ENCODE results near the gene CCDC13. TPM values are rescaled to one million over a fixed set of nuclear protein-coding genes. Genes with fewer than 3 reads are reported as not detected.

The CCDC13 gene
- total and polyA plus RNA-seq, 2 donors (not counting 3 experiments of a cell fraction or from before 2014, with no cell fraction given): 0.36 to 0.82 TPM

DNA sequence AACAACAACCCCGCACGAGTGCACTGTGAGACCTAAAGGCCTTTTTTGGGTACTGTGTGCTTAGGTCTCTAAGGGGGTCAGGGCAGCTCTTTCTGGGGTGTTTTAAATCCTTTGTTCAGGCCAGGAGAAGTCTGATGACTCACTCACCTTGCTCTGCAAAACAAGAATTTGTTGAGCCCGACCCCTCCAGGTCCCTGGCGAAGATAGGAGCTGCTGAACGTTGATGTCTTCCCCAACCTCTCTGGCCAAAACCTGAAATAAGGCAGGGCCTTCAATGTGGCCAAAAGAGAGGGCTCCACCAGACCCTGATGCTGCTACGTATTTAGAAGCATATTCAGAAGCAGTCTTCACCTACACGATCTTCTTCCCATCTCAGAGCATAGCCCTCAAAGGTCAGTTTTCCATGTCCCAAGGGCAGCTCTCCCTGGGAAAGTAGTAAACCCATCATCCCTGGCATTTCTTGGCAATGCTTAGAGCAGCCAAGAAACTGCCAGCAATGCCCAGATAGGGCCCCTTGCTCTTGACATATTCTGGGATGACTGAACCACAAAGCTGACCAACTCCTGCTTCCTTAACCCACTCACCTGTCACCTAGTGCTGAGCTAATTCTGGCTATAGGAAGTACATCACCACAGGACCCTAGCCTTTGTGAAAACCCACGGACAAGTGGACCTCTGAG lies 27.1 kb downstream of the CCDC13 start:
- dilution Hi-C loops (cut with MboI; ENCODE audit: extremely low pct_ligation_motif_present, low sequenced_read_pairs): no loop called here
- Histone ChIP-seq H3K27me3 (ENCODE audit: control insufficient read depth in 2 of 2, insufficient read depth in 2 of 2, low read length in 2 of 2) (no peaks in the 10 kb centered on the region), H3K9me3 (replicated peaks; ENCODE audit: control insufficient read depth, insufficient read depth, low read length) (no peaks in the 10 kb centered on the region), H4K20me1 (replicated peaks; ENCODE audit: control insufficient read depth, extremely low read depth, insufficient read depth, low read length) (no peaks in the 10 kb centered on the region), H3K4me2 (ENCODE audit: insufficient read depth, low read length) (no peak overlapping the region), H3K4me1 (ENCODE audit: control insufficient read depth, extremely low read depth, insufficient read depth, low read length) (no peaks in the 10 kb centered on the region), H3K79me2 (ENCODE audit: control insufficient read depth, insufficient read depth, low read length) (no peaks in the 10 kb centered on the region), H3K9ac (replicated peaks; ENCODE audit: extremely low read depth, insufficient read depth, low read length) (no peak overlapping the region), H2AFZ (ENCODE audit: low read depth, low read length) (no peak overlapping the region), H3K9me1 (replicated peaks; ENCODE audit: control insufficient read depth, extremely low read depth, insufficient read depth, low read length) (no peaks in the 10 kb centered on the region), H3K27ac (ENCODE audit: insufficient read depth, low read depth, low read length) (no peak overlapping the region), H3K36me3 (ENCODE audit: control insufficient read depth in 2 of 2, extremely low read depth in 1 of 2, insufficient read depth in 2 of 2, low read length in 2 of 2) (no peaks in the 10 kb centered on the region), H3K4me3 (replicated peaks in 1 of 3; ENCODE audit: insufficient read depth in 1 of 3, low read depth in 1 of 3, low read length in 3 of 3) (no peak overlapping the region)
- ChIA-PET CTCF (interaction anchor here (1.1 to 6.9 kb wide), 8 partner anchors 10 to 516 kb away, joined by 4 to 61 read pairs (median 6); no protein-coding TSS in a partner anchor), POLR2A (no interaction called here)
- BruUV-seq (replicated peaks): no TSS peak
- TF ChIP-seq MYC (IDR thresholded peaks at IDR 0.05; ENCODE audit: low read depth, low read length) (no peak), EZH2 (IDR thresholded peaks at IDR 0.05; ENCODE audit: borderline replicate concordance, low read depth, low read length, severe bottlenecking) (no peak), POLR2A (IDR thresholded peaks at IDR 0.05; ENCODE audit: low read depth, low read length) (no peak), GATA2 (IDR thresholded peaks at IDR 0.05; ENCODE audit: insufficient read depth, insufficient read length, low read depth, low read length) (no peak), CTCF (IDR thresholded peaks at IDR 0.05; ENCODE audit: extremely low read depth in 1 of 2, insufficient read depth in 1 of 2, low read depth in 1 of 2, low read length in 2 of 2) (no peak)
- intact Hi-C loops (cut with micrococcal nuclease): no loop called here
- FAIRE-seq (no peak), DNase-seq (ENCODE audit: low read depth, low spot score) (no peak)

DNA sequence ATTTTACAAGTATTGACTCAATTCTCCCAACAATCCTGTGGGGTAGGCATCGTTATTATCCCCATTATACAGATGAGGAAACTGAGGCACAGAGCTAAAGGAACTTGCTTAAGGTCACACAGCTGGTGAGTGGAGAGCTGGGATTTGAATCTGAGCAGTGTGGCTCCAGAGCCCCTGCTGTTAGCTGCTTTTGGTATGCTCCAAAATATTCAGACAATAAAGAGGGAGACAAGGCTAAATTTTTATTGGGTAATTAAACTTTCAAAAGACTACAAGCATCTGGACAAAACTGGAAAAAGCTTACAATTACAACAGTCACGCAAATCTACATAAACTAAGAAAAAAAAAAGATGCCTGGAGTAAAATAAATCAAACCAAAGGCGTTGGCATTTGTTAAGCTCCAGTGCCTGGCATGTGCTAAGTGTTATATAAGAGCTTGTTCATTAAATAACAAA lies 27.7 kb downstream of the CCDC13 start:
- H4K20me1 ChIP-seq (replicated peaks; ENCODE audit: control insufficient read depth, extremely low read depth, insufficient read depth, low read length): no peaks in the 10 kb centered on the region
- no peaks in the 10 kb centered on the region for H3K27me3 ChIP-seq (ENCODE audit: control insufficient read depth in 2 of 2, insufficient read depth in 2 of 2, low read length in 2 of 2)
- no peak overlapping the region for H3K4me2 ChIP-seq (ENCODE audit: insufficient read depth, low read length)
- POLR2A ChIA-PET: no interaction called here
- H3K4me1 ChIP-seq (ENCODE audit: control insufficient read depth, extremely low read depth, insufficient read depth, low read length): no peaks in the 10 kb centered on the region
- DNase-seq (ENCODE audit: low read depth, low spot score) (no peak), FAIRE-seq (no peak)
- TF ChIP-seq FOS (IDR thresholded peaks at IDR 0.05; ENCODE audit: borderline replicate concordance, insufficient read depth, low read length) (no peak), MYC (IDR thresholded peaks at IDR 0.05; ENCODE audit: low read depth, low read length) (no peak), GATA2 (IDR thresholded peaks at IDR 0.05; ENCODE audit: insufficient read depth, insufficient read length, low read depth, low read length) (no peak), EZH2 (IDR thresholded peaks at IDR 0.05; ENCODE audit: borderline replicate concordance, low read depth, low read length, severe bottlenecking) (no peak), JUN (IDR thresholded peaks at IDR 0.05; ENCODE audit: borderline replicate concordance, insufficient read depth, insufficient read length, low read depth) (no peak), POLR2A (IDR thresholded peaks at IDR 0.05; ENCODE audit: low read depth, low read length) (no peak), POLR2AphosphoS5 (IDR thresholded peaks at IDR 0.05; ENCODE audit: insufficient read depth, low read depth, low read length) (no peak)
- TF ChIP-seq, protein P1, sequence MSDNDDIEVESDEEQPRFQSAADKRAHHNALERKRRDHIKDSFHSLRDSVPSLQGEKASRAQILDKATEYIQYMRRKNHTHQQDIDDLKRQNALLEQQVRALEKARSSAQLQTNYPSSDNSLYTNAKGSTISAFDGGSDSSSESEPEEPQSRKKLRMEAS (IDR thresholded peaks at IDR 0.05; ENCODE audit: insufficient read depth, insufficient read length): no peak
- H3K79me2 ChIP-seq (ENCODE audit: control insufficient read depth, insufficient read depth, low read length): no peaks in the 10 kb centered on the region
- CTCF ChIA-PET: interaction anchor here (1.1 to 6.9 kb wide), 14 partner anchors 10 to 516 kb away, joined by 3 to 61 read pairs (median 4); no protein-coding TSS in a partner anchor
- H3K9me1 ChIP-seq (replicated peaks; ENCODE audit: control insufficient read depth, extremely low read depth, insufficient read depth, low read length): no peaks in the 10 kb centered on the region
- no TSS peak for BruUV-seq (replicated peaks)
- intact Hi-C loops (cut with micrococcal nuclease) (no loop called here), dilution Hi-C loops (cut with MboI; ENCODE audit: extremely low pct_ligation_motif_present, low sequenced_read_pairs) (no loop called here)
- H3K27ac ChIP-seq (ENCODE audit: insufficient read depth, low read depth, low read length): no peak overlapping the region
- H2AFZ ChIP-seq (ENCODE audit: low read depth, low read length): no peak overlapping the region
- H3K9ac ChIP-seq (replicated peaks; ENCODE audit: extremely low read depth, insufficient read depth, low read length): no peak overlapping the region
- H3K9me3 ChIP-seq (replicated peaks; ENCODE audit: control insufficient read depth, insufficient read depth, low read length): no peaks in the 10 kb centered on the region
- no peak overlapping the region for H3K4me3 ChIP-seq (replicated peaks in 1 of 3; ENCODE audit: insufficient read depth in 1 of 3, low read depth in 1 of 3, low read length in 3 of 3)
- no peaks in the 10 kb centered on the region for H3K36me3 ChIP-seq (ENCODE audit: control insufficient read depth in 2 of 2, extremely low read depth in 1 of 2, insufficient read depth in 2 of 2, low read length in 2 of 2)

All from endothelial cell of umbilical vein (primary cell).